Endothelial cell of umbilical vein (primary cell): Measurements from ENCODE around the gene DPP10.

Experiments
- CTCF ChIP-seq, 2 donors: IDR thresholded peaks; 1 replicate in 1 of 2; 2 replicates in 1 of 2; pipeline ENCODE4 v1.5.1; 2011; ENCODE audit warnings: low read length in 2 of 2, mild to moderate bottlenecking in 2 of 2, moderate library complexity in 2 of 2, control low read depth in 1 of 2, inconsistent platforms in 1 of 2, low read depth in 1 of 2; ENCODE audit not compliant: insufficient read depth in 1 of 2; ENCODE audit errors: extremely low read depth in 1 of 2
- EZH2 ChIP-seq: IDR thresholded peaks from 2 replicates; pipeline ENCODE4 v1.6.1; 2012; ENCODE audit warnings: borderline replicate concordance, low read depth, mild to moderate bottlenecking, moderate library complexity, low read length, inconsistent platforms; ENCODE audit not compliant: severe bottlenecking
- GATA2 ChIP-seq: IDR thresholded peaks from 2 replicates; pipeline ENCODE4 v1.7.0; 2011; ENCODE audit warnings: low read depth, mild to moderate bottlenecking, moderate library complexity, mixed read lengths, low read length; ENCODE audit not compliant: insufficient read length, insufficient read depth
- MAX ChIP-seq: IDR thresholded peaks from 2 replicates; pipeline ENCODE4 v1.6.1; 2011; ENCODE audit not compliant: insufficient read depth, insufficient read length
- MYC ChIP-seq: IDR thresholded peaks from one replicate; pipeline ENCODE4 v1.6.1; 2011; ENCODE audit warnings: mild to moderate bottlenecking, low read depth, low read length
- POLR2A ChIP-seq: IDR thresholded peaks from 2 replicates; pipeline ENCODE4 v1.6.1; 2012; ENCODE audit warnings: low read depth, mild to moderate bottlenecking, control low read depth, low read length
- POLR2AphosphoS5 ChIP-seq: IDR thresholded peaks from 2 replicates; pipeline ENCODE4 v1.6.1; 2012; ENCODE audit warnings: low read depth, mild to moderate bottlenecking, control low read depth, low read length, moderate library complexity; ENCODE audit not compliant: insufficient read depth

DNA sequence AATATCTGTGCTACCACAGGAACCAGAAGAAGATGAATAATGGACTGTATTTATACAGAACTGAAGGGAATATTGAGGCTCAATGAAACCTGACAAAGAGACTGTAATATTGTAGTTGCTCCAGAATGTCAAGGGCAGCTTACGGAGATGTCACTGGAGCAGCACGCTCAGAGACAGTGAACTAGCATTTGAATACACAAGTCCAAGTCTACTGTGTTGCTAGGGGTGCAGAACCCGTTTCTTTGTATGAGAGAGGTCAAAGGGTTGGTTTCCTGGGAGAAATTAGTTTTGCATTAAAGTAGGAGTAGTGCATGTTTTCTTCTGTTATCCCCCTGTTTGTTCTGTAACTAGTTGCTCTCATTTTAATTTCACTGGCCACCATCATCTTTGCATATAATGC is 1399.9 kb downstream of the DPP10 start:
- no peak for TF ChIP-seq EZH2
- TF ChIP-seq CTCF (IDR thresholded peaks at IDR 0.05; ENCODE audit: extremely low read depth in 1 of 2, insufficient read depth in 1 of 2, low read depth in 1 of 2, low read length in 2 of 2): no peak
- TF ChIP-seq MAX: no peak
- TF ChIP-seq POLR2AphosphoS5: no peak
- no peak for TF ChIP-seq POLR2A
- no peak for TF ChIP-seq MYC
- TF ChIP-seq GATA2: no peak
